Cardiac fibroblast (primary cell): Measurements from ENCODE around the gene SAPCD1.

Experiments used
- DNase-seq, 2 donors: peaks; one replicate each; pipeline versions ENCODE4 v3.0.0 to v3.0.0-alpha.2; 2010; ENCODE audit warnings: low read depth in 2 of 2
- H3K4me3 ChIP-seq, 2 donors: replicated peaks in 1 of 2; 1 replicate in 1 of 2; 2 replicates in 1 of 2; pipeline ENCODE4 v1.5.1; 2011; ENCODE audit warnings: low read depth in 2 of 2, low read length in 2 of 2, mild to moderate bottlenecking in 2 of 2, moderate library complexity in 1 of 2
- CTCF ChIP-seq: IDR thresholded peaks from one replicate; pipeline ENCODE4 v1.5.1; 2011; ENCODE audit warnings: low read depth, mild to moderate bottlenecking, low read length, inconsistent platforms

The SAPCD1 gene

GRCh38 chr6:31777667-31778050, 15.2 kb downstream of the SAPCD1 start:
- DNase-seq: no peak
- no peak overlapping the region for H3K4me3 ChIP-seq
- no peak for TF ChIP-seq CTCF

GRCh38 chr6:31778193-31778592, 15.7 kb downstream of the SAPCD1 start:
- TF ChIP-seq CTCF: no peak
- DNase-seq: no peak
- no peak overlapping the region for H3K4me3 ChIP-seq

GRCh38 chr6:31778999-31779885, 16.8 kb downstream of the SAPCD1 start:
- no peak overlapping the region for H3K4me3 ChIP-seq

GRCh38 chr6:31779908-31780307, 17.5 kb downstream of the SAPCD1 start:
- no peak for TF ChIP-seq CTCF
- no peak for DNase-seq
- H3K4me3 ChIP-seq: no peak overlapping the region

More at GRCh38 chr6:31778999-31779885, 16.8 kb downstream of the SAPCD1 start:
- no peak for TF ChIP-seq CTCF
- no peak for DNase-seq

- no peak overlapping the region for H3K4me3 ChIP-seq
- no peak for DNase-seq
- TF ChIP-seq CTCF: no peak
Measured at GRCh38 chr6:31780507-31781243, 18.2 kb downstream of the SAPCD1 start.

- no peak for TF ChIP-seq CTCF
- DNase-seq: no peak
- no peak overlapping the region for H3K4me3 ChIP-seq
Measured at GRCh38 chr6:31781244-31782125, 19.0 kb downstream of the SAPCD1 start.
